PFSK-1 (cell line): ENCODE measurements around the gene ATF7.

Experiments
- REST ChIP-seq, 2 experiments: IDR thresholded peaks; 2 replicates each; pipeline versions ENCODE4 v1.6.1 to v1.8.0; 2011 to 2012; ENCODE audit warnings: low read depth in 2 of 2, low read length in 2 of 2, control low read depth in 1 of 2, inconsistent platforms in 1 of 2, mild to moderate bottlenecking in 1 of 2, moderate library complexity in 1 of 2; ENCODE audit not compliant: insufficient read depth in 1 of 2
- SIN3A ChIP-seq: IDR thresholded peaks from 2 replicates; pipeline ENCODE4 v1.6.1; 2012; ENCODE audit warnings: mild to moderate bottlenecking, low read length, moderate library complexity, borderline replicate concordance; ENCODE audit not compliant: insufficient read depth

- TF ChIP-seq REST (IDR thresholded peaks at IDR 0.05; ENCODE audit: insufficient read depth in 1 of 2, low read depth in 2 of 2, low read length in 2 of 2), result no peak
- TF ChIP-seq SIN3A, result no peak
Measured at GRCh38 chr12:53626702-53627169, 554 bp upstream of the ATF7 start.
